NCI-H2196 treated with DMSO at 0.1 percent for 48 hours (cell line): Measurements from ENCODE around the gene PDZD2.
"Not testable (repeated sequence)": the region's sequence is repeated elsewhere in the genome, so short reads cannot be mapped to it uniquely, and the experiment has no call there.

Experiments
- DNase-seq: peaks from one replicate; lab custom pipeline; 2025; ENCODE audit not compliant: unreplicated experiment; lab: John Stamatoyannopoulos, UW

PDZD2 gene

DNA sequence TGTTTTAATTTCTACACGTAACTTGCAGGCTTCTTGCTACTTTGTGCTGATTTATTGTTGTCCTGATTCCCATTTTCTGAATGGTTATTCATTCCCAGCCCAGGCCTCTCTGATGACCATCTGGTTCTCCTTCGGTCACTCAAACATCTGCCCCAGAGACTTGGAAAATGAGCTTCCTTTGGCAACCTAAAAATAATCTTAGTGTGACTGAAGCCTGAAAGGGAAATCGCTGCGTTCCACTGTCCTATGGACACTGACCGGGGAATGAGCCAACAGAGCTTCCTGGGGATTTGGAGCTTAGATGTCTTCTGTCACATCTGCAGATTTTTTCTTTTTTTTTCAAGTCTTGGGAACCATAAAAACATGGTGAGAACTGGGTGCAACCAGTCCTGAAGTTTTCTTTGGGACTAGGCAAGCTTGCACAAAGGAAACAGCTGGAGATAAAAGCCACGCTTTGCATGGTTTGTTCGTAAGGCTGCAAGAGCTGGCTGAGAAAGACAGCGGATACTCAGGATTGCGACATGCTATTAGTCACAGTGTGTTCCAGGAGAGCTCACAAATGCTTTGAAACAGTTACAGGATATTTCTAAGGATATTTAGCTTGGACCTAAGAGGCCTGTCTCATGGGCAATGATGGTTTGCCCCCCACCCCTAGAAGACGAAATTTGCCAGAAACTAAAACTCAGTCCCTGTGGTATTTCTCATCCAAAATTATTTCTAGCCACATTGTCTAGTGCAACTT lies 389.0 kb downstream of the PDZD2 start:
- DNase-seq, result no peak

GRCh38 chr5:32029261-32029660 lies 390.3 kb downstream of the PDZD2 start:
- no peak for DNase-seq

DNA sequence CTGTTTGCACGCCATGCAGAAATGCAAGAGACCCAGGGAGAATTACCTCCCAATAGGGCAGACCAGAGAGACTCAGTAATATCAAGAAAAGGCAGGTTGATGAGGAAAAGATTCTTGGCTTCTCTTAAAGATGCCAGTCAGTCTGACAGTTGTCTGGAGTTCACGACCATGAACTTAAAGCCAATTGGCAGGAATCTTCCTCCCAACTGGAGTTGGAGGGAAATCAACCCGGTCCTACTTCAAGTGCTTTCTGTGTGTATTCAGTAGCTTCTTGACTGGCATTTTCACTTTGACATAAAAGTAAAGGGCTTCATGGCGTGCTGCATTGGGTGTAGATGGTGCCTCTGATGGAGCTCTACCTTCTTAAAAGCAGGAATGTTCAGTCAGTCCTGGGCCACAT lies 390.9 kb downstream of the PDZD2 start:
- DNase-seq, result no peak

- no peak for DNase-seq
These were observed 391.3 kb downstream of the PDZD2 start for GRCh38 chr5:32030222-32030621.

GRCh38 chr5:32030686-32031085 lies 391.8 kb downstream of the PDZD2 start:
- DNase-seq, result no peak

DNA sequence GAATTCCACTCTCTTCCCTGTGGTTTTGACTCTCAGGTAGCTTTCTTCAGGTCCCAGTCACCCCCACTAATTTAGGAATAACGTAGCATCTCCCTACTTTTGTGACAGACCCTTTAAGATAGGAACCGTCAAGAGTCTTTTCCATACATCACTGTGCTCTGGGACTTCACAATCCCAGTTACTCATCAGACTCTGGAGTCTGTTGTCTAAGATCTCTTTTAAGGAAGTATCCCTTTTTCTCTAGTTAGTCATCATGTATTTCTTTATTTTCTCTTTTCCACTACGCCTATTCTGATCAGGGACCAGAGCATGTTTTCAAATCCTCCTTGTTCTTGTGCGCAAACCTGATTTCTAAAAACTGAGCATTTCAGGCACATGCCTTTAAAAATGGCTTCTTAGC lies 392.2 kb downstream of the PDZD2 start:
- DNase-seq, result no peak

GRCh38 chr5:32038523-32038922 lies 399.6 kb downstream of the PDZD2 start:
- no peak for DNase-seq

- DNase-seq, result not testable (repeated sequence)
These were observed 400.2 kb downstream of the PDZD2 start for GRCh38 chr5:32039133-32039532.

DNA sequence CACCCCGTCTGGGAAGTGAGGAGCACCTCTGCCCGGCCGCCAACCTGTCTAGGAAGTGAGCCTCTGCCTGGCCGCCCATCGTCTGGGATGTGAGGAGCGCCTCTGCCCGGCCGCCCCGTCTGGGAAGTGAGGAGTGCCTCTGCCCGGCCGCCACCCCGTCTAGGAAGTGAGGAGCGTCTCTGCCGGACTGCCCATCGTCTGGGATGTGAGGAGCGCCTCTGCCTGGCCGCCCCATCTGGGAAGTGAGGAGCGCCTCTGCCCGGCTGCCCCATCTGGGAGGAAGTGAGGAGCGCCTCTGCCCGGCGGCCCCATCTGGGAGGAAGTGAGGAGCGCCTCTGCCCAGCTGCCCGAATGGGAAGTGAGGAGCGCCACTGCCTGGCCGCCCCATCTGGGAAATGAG lies 400.7 kb downstream of the PDZD2 start:
- not testable (repeated sequence) for DNase-seq

DNA sequence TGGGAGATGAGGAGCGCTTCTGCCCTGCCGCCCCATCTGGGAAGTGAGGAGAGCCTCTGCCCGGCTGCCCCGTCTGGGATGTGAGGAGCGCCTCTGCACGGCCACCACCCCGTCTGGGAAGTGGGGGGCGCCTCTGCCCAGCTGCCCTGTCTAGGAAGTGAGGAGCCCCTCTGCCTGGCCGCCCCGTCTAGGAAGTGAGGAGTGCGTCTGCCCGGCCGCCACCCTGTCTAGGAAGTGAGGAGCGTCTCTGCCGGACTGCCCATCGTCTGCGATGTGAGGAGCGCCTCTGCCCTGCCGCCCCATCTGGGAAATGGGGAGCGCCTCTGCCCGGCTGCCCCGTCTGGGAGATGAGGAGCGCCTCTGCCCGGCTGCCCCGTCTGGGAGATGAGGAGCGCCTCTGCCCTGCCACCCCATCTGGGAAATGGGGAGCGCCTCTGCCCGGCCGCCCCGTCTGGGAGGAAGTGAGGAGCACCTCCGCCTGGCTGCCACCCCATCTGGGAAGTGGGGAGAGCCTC lies 401.3 kb downstream of the PDZD2 start:
- DNase-seq, result not testable (repeated sequence)

- DNase-seq, result no peak
These were observed 403.6 kb downstream of the PDZD2 start for GRCh38 chr5:32042551-32042961.

DNA sequence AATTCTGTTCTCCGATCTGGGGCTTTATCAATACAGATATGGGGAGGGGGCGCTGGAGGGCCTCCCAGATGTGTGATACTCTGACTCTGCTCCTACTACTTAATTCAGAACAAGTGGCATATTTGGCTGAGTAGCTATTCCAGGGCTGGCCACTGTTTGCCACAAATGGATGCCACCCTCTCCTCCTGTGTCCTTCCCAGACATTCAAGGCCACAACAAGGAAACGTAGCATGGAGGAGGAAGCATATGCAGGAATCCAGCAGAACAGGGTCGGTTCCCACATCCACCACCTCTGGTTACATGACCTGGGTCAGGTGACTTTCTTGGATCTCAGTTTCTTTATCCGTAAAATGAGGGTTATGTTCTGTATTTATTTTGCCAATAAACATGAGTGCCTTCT lies 404.2 kb downstream of the PDZD2 start:
- no peak for DNase-seq

GRCh38 chr5:32044434-32044833 lies 405.5 kb downstream of the PDZD2 start:
- DNase-seq, result no peak

DNA sequence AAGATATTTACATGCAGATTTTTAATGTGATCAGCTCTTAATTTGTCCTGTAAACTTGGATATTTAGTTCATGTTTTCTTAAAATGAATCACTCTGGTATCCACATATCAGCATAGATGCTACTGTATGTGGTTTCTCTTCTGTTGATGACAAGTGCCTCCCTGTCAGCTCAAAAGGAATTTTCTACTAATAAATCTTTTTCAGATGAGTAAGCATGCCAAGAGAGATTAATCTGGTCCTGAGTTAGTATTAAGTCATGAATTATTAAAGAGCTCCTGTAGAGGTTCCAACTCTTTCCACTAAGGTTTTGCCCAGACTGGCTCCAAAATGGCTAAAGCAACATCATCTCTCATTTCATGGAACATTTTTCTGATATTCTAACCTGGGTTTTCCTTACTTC lies 406.0 kb downstream of the PDZD2 start:
- DNase-seq, result no peak

GRCh38 chr5:32047056-32047455 lies 408.1 kb downstream of the PDZD2 start:
- no peak for DNase-seq

DNA sequence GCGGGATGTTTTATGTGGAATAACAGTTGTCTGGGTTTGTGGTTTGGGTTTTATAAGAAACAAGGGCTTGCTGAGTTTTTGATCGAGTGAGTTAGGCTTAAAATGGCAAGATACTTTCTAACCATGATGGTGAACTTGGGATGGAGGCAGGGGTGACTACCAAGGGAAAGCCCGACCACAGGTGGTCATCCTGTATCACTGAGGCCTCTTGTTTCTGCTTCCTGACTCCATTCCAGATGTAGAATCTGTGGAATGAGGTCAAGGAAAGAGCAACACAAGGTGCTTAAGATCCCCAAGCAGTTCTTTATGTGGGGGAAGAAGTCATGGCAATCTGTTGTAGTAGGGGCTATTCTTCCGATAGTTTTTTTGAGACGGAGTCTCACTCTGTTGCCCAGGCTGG lies 412.9 kb downstream of the PDZD2 start:
- DNase-seq, result no peak

DNA sequence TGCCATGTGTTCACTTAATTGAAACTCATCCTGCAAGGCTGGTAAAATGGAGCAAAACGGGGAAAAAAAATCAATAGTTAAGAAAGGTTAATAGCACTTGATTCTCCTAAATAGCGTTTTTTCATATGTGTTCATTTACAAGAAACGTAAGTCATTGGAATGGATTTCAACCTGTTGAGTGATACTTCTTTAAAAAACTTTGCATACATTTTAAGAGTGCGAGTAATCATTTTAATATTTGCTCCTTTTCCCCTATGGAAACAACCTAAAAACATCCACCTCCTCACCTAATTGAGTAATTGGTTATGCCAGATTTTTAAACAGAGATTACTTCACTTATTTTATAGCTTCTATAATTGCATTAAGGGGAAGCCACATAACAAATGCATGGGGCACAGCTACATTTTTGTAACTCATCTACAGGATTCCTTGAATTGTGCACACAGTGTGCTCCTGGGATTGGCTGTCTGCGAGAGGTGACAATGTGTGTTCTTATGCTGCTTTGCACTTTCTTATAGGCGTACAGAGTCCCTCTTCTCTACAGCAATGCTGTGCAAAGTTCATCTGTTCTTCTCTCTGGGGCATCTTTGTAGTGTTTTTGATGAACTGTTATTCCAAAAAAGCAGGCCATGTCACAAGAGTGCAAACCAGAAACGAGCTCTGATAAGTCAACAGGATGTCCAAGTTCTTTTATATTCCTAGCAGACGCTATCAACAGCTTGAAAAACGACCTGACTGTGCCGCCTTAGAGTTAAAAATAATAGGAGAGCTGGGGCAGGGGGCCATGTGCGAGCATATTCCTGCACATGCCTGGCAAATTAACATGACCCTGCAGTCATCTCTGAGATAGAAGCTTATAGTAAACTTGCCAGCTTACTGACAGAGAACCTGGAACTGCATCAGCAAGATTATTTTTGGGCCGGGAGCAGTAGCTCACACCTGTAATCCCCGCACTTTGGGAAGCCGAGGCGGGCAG lies 417.2 kb downstream of the PDZD2 start:
- DNase-seq, result no peak

GRCh38 chr5:32057187-32058096 lies 418.5 kb downstream of the PDZD2 start:
- DNase-seq, result no peak

GRCh38 chr5:32058101-32058500 lies 419.2 kb downstream of the PDZD2 start:
- DNase-seq, result no peak

DNA sequence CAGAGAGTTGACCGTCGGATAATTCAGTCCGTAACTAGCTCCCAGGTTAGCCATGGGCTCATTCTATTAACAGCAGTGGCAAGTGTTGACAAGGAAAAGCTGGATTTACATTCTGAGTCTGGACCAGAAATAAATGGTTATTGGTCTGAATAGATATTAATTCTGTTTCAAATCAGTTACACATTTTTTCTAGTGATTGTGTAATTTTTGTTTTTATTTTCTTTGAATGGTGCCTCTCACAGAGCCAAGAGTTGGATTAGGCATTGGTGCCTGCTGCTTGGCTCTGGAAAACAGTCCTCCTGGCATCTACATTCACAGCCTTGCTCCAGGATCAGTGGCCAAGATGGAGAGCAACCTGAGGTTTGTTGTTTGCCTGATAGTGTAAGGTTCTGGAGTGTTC lies 420.1 kb downstream of the PDZD2 start:
- DNase-seq, result no peak
